ENCODE results near the gene ELF4. TPM values are rescaled to one million over a fixed set of nuclear protein-coding genes. Genes with fewer than 3 reads are reported as not detected.

ELF4 gene
- total RNA-seq, 1 donor from 2014 or later = 31.2 TPM

- H3K79me2 ChIP-seq (ENCODE audit: insufficient read depth, low read length) = peaks cover 26% of the 10 kb centered on the region
- H3K27me3 ChIP-seq (ENCODE audit: insufficient read depth, low read length) = no peaks in the 10 kb centered on the region
- H3K36me3 ChIP-seq (ENCODE audit: insufficient read depth, low read length) = no peaks in the 10 kb centered on the region
- H3K9me3 ChIP-seq (ENCODE audit: insufficient read depth, low read depth, low read length) = no peaks in the 10 kb centered on the region
- H3K9me3 Mint-ChIP-seq (ENCODE audit: unreplicated experiment) = peaks cover 2% of the 10 kb centered on the region
- no peak overlapping the region for H3K4me3 Mint-ChIP-seq (ENCODE audit: unreplicated experiment)
- peaks cover 8% of the 10 kb centered on the region for H3K4me1 ChIP-seq (ENCODE audit: insufficient read depth, low read length)
- peaks cover 8% of the 10 kb centered on the region for H3K36me3 Mint-ChIP-seq (ENCODE audit: low read depth, unreplicated experiment)
- H3K9ac ChIP-seq (ENCODE audit: low read length) = no peak overlapping the region
- DNase-seq (ENCODE audit: low read depth) (no peak), FAIRE-seq (peak; percentile 20)
- H4K20me1 ChIP-seq (ENCODE audit: insufficient read depth, low read length) = peaks cover 52% of the 10 kb centered on the region
- no peak overlapping the region for H3K4me2 ChIP-seq (ENCODE audit: low read length)
- H2AFZ ChIP-seq (ENCODE audit: low read depth, low read length) = no peak overlapping the region
- peaks cover 40% of the 10 kb centered on the region for H3K4me1 Mint-ChIP-seq (ENCODE audit: low read depth, unreplicated experiment)
- H3K27ac Mint-ChIP-seq (ENCODE audit: unreplicated experiment) = no peak overlapping the region
- no peak overlapping the region for H3K27ac ChIP-seq (ENCODE audit: low read depth, low read length)
- no peaks in the 10 kb centered on the region for H3K27me3 Mint-ChIP-seq (ENCODE audit: low read depth, unreplicated experiment)
- TF ChIP-seq CTCF (IDR thresholded peaks at IDR 0.05; ENCODE audit: insufficient read depth, low read depth, low read length) = no peak
- TF ChIP-seq EZH2 (IDR thresholded peaks at IDR 0.05; ENCODE audit: insufficient read depth, low read length) = no peak
- no peak overlapping the region for H3K4me3 ChIP-seq (ENCODE audit: insufficient read depth, low read depth, low read length)
Measured at GRCh38 chrX:130082244-130083106, 27.8 kb downstream of the ELF4 start.

- Histone ChIP-seq H3K36me3 (ENCODE audit: insufficient read depth, low read length) (no peaks in the 10 kb centered on the region), H3K9ac (ENCODE audit: low read length) (no peak overlapping the region), H3K4me1 (ENCODE audit: insufficient read depth, low read length) (peaks cover 8% of the 10 kb centered on the region), H3K4me2 (ENCODE audit: low read length) (no peak overlapping the region), H3K4me3 (ENCODE audit: insufficient read depth, low read depth, low read length) (no peak overlapping the region), H3K9me3 (ENCODE audit: insufficient read depth, low read depth, low read length) (no peaks in the 10 kb centered on the region), H3K79me2 (ENCODE audit: insufficient read depth, low read length) (peaks cover 25% of the 10 kb centered on the region), H2AFZ (ENCODE audit: low read depth, low read length) (no peak overlapping the region), H3K27ac (ENCODE audit: low read depth, low read length) (no peak overlapping the region), H3K27me3 (ENCODE audit: insufficient read depth, low read length) (no peaks in the 10 kb centered on the region), H4K20me1 (ENCODE audit: insufficient read depth, low read length) (peaks cover 52% of the 10 kb centered on the region)
- TF ChIP-seq CTCF (IDR thresholded peaks at IDR 0.05; ENCODE audit: insufficient read depth, low read depth, low read length) = no peak
- no peak for TF ChIP-seq EZH2 (IDR thresholded peaks at IDR 0.05; ENCODE audit: insufficient read depth, low read length)
- peaks cover 8% of the 10 kb centered on the region for H3K36me3 Mint-ChIP-seq (ENCODE audit: low read depth, unreplicated experiment)
- no peak for DNase-seq (ENCODE audit: low read depth)
- H3K27me3 Mint-ChIP-seq (ENCODE audit: low read depth, unreplicated experiment) = no peaks in the 10 kb centered on the region
- peaks cover 2% of the 10 kb centered on the region for H3K9me3 Mint-ChIP-seq (ENCODE audit: unreplicated experiment)
- peaks cover 40% of the 10 kb centered on the region for H3K4me1 Mint-ChIP-seq (ENCODE audit: low read depth, unreplicated experiment)
- H3K4me3 Mint-ChIP-seq (ENCODE audit: unreplicated experiment) = no peak overlapping the region
- H3K27ac Mint-ChIP-seq (ENCODE audit: unreplicated experiment) = no peak overlapping the region
- FAIRE-seq = no peak
Measured at GRCh38 chrX:130081421-130082045, 28.8 kb downstream of the ELF4 start.
